GM19452 (cell line): ENCODE measurements around the gene CXCL8.
"Not testable (repeated sequence)": the region's sequence is repeated elsewhere in the genome, so short reads cannot be mapped to it uniquely, and the experiment has no call there.

Source experiments
- ATAC-seq: cut with Tn5 transposase; IDR thresholded peaks from one replicate; pipeline ENCODE4 v1.9.1; 2021; ENCODE audit not compliant: unreplicated experiment

The CXCL8 gene

DNA sequence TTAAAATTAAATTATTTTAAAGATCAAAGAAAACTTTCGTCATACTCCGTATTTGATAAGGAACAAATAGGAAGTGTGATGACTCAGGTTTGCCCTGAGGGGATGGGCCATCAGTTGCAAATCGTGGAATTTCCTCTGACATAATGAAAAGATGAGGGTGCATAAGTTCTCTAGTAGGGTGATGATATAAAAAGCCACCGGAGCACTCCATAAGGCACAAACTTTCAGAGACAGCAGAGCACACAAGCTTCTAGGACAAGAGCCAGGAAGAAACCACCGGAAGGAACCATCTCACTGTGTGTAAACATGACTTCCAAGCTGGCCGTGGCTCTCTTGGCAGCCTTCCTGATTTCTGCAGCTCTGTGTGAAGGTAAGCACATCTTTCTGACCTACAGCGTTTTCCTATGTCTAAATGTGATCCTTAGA lies at the start of gene CXCL8:
Gene CXCL8, plus strand, starts transcription at position 217 of the 426 bp plus-strand sequence. Its CDS starts 90 bp downstream, at position 307.
- ATAC-seq = peak; percentile 45

DNA sequence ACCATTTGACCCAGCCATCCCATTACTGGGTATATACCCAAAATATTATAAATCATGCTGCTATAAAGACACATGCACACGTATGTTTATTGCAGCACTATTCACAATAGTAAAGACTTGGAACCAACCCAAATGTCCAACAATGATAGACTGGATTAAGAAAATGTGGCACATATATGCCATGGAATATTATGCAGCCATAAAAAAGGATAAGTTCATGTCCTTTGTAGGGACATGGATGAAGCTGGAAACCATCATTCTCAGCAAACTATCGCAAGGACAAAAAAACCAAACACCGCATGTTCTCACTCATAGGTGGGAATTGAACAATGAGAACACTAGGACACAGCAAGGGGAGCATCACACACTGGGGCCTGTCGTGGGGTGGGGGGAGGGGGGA lies 49.2 kb upstream of the CXCL8 start:
- ATAC-seq = not testable (repeated sequence)

- no peak for ATAC-seq
Measured at GRCh38 chr4:73691759-73692158, 48.6 kb upstream of the CXCL8 start.

GRCh38 chr4:73692254-73692653 lies 48.1 kb upstream of the CXCL8 start:
- ATAC-seq = no peak

DNA sequence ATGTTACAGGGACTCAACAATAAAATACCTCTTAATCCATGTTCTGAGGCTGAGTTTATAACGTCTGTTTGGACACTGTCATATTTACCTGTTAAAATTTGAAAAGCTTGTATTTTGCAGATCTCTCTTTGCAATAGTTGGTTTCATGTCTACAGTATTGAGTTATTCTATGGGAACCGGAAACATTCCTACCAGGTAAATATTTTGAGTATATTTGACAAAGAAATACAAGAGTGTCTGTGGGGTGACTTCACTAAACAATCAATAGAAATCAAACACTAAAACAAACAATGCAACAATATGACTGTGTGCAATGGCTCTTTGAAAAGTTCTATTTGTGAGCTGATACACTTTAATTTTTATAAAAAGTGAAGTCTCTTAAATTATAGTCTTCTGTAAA lies 47.7 kb upstream of the CXCL8 start:
- ATAC-seq = no peak

DNA sequence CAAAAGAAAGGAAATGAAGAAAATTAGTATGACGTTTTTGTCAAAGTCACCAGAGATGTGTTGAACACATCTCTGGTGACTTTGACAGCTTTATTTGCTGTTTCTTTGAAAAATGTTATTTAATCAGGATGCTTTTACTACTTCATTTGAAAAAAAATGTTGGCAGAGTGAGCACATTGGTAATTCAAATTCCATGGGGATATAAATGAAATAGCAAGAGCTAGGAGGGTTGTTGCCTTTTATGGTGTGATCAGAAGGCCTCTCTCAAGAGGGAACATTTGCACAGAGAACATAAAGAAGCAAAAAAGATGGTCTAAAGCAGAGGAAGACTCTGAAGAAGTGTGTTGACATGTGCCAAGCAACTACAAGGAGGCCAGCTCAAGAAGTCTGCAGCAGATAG lies 46.6 kb upstream of the CXCL8 start:
- ATAC-seq = no peak

GRCh38 chr4:73698217-73698616 lies 42.2 kb upstream of the CXCL8 start:
- no peak for ATAC-seq

DNA sequence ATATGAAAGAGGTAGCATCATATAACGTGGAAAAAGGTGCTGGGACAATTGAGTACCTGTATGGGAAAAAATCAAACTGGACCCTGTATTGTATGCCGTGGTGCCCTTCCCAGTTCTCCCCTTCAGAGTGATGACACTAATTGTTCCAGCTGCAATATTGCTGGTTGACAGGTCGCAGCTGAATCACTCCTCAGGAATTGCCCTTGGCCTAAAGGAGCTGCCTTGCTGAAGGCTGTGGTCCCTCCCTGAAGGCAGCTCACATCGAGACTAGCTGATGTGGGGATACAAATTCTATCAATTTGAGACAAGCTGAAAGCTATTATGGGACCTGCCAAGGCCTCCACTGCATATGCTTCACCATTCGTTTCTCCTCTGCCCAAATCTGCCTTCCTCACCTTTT lies 39.3 kb upstream of the CXCL8 start:
- no peak for ATAC-seq

DNA sequence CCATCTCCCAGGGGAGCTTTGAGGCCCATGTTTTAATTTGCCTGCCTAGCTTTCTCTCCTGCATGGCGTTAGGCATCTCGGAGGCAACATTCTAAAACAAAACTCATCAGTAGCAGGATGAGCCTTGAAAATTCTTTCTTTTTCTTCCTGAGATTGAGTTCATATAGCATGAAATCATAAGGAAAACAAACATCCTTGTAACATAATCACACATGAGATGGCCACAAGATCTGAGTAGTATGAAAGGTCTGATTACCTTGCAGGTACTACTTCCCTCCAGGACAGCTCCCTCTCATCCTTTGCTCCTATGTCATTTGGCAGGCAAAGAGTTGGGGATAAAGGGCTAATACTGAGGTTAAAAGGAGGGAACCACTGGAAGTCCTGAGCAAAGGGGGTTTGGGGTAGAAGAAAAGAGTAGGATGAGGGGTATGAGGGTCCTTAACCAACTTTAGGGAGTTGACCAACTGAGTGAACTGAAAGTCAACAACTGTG lies 37.5 kb upstream of the CXCL8 start:
- ATAC-seq = no peak

DNA sequence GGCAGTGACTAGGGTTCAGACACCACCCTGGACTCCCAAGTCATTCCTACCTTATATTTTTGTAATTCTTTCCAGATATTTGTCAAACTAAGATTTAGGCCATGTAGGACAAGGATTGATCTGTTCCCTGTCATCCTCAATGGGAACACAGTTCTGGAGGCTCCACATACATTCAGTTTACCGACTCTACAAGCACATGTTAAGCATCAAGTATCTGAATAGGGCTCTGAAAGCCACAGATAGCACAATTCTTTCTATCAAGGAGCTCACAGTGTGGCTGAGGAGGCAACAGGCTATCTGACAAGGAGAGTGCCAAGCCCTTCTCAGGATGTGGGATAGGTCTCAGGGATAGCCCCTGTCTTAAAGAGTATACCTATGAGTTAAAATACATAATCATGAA lies 37.0 kb upstream of the CXCL8 start:
- no peak for ATAC-seq

GRCh38 chr4:73704314-73705055 lies 35.9 kb upstream of the CXCL8 start:
- peak; percentile 60 for ATAC-seq

DNA sequence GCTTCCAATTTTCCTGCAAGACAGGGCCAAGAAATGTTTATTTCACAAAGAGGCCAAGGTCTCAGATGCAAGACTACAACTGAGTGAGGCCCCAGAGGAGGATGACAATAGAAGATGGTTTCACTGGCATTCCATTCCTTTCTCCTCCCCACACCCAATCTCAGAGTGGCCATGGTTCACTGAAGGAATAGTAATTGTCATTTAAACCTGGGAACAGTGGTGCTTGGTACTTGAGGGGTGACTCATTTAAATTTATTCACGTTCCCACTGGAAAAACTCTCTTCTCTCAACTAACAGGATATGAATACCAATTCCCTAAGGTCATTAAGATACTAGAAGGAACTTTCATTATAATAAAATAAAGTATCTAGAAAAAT lies 35.3 kb upstream of the CXCL8 start:
- ATAC-seq = no peak

- ATAC-seq = no peak
Measured at GRCh38 chr4:73705721-73706120, 34.6 kb upstream of the CXCL8 start.

DNA sequence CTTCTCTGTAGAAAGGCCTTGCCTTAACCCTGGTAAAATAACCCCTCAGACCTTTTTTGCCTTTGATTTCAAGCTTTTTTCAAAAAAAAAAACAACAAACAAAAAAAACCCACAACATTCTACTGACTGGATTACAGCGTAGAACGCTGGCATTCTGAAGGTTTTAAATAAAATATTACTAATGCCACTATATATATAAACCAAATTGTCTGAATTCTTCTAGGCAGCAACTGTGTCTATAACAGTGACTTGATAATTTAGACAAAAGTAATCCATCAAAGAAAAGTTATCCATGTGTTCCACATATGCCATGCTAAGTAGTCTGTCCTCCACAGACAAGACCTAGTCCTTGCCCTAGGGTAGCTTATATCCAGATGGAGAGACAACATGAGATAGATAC lies 33.6 kb upstream of the CXCL8 start:
- no peak for ATAC-seq

GRCh38 chr4:73707269-73707875 lies 33.0 kb upstream of the CXCL8 start:
- no peak for ATAC-seq

DNA sequence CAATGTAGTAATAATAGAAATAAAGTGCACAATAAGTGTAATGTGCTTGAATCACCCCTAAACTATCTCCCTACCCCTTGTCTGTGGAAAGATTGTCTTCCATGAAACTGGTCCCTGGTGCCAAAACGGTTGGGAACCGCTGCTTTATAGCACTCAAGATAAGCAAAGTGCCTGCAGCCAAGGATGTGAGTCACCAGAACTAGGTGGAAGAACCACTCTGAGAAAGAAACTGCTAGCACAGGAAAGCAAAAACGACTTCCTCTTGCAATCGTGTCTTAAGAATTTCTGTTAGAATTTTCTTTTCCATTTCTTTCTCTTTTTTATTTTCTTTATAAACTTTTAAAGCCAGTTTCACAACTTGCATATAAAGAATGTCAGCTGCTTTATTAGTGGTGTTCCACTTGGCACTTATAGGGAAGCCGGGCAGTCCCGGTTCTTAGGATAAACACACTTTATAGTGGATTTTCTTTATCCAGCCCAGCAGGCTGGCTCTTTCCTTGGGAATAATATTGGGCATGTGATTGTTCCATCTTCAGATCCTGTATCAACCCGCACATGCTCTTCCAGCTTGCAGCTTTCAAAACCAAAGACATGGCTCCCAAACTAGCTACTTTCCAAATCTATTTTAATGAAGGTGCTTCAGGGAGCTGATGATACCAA lies 32.3 kb upstream of the CXCL8 start:
- no peak for ATAC-seq

- ATAC-seq = no peak
Measured at GRCh38 chr4:73709451-73710033, 30.8 kb upstream of the CXCL8 start.

DNA sequence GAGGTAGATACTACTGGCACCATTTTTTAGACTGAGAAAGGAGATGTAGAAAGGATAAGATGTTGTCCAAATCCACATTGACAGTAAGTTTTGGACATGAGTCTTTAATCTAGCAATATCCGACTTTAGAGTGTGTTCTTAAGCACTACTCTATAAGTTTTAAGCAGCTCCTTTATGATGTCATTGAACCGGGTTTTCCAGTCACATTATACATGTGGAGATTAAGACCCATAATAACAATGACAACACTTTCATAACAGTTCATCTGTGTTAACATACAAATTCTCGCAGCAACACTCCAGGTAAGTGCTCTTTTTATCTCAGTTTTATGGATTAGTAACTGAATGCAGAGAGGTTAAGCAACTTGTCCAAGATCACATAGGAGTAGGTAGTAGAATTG lies 30.3 kb upstream of the CXCL8 start:
- ATAC-seq = no peak

DNA sequence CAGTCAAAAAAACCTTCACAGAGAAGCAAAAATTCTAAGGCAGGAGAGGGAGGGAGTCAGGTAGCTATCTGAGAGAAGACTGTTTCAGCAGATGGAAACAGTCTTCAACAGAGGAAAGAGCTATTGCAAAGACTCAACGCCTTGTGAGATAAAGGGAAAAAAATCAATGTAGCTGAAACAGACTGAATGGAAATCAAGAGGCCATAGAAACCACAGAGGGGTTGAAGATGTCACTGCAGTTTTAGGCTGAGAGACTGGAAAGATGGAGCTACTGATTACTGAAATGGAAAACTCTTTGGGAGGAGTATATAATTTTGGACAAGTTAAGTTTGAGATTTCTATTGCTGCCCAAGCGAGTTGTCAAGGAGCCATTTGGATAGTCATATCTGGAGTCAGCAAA lies 28.4 kb upstream of the CXCL8 start:
- no peak for ATAC-seq

DNA sequence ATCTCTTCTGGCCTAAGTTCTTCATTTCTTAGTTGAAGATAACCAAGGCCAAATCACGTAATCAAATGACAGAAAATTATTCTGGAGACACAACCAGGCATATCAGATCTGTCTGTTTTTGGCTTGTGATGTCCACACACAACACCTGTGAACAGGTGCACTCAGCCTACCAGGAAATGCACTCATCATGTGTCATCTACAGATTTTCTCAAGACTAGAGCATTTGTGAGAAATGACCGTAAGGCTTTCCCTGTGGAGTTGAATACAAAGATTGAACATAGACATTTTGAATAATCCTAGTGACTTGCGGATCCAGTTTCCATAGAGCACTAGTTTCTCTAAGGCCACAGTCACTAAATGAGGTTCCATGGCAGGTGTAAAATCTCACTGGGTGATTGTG lies 26.7 kb upstream of the CXCL8 start:
- no peak for ATAC-seq

DNA sequence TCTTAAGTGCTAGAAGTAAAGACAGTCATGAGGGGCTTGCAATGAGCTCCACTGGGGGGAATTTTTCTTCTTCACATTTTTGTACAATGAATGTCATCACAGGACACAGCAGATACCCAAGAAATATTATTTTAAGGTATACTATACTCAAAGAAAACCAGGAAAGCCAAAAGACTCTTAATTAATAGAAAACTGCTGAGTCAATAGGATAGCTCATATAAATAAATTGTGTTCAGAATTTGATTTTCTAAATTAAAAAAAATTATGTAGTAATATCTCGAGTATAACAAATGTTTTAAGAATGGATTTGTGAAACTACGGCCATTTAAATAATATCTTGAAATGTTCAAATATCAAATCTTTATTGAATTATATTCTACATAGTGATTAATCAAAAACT lies 25.7 kb upstream of the CXCL8 start:
- ATAC-seq = no peak

GRCh38 chr4:73715659-73716058 lies 24.7 kb upstream of the CXCL8 start:
- ATAC-seq = no peak
